ENCODE data around the gene ZNF709. TPM values are rescaled to one million over a fixed set of nuclear protein-coding genes. Genes with fewer than 3 reads are reported as not detected.

ZNF709 gene
- total RNA-seq = 20.2 TPM

DNA sequence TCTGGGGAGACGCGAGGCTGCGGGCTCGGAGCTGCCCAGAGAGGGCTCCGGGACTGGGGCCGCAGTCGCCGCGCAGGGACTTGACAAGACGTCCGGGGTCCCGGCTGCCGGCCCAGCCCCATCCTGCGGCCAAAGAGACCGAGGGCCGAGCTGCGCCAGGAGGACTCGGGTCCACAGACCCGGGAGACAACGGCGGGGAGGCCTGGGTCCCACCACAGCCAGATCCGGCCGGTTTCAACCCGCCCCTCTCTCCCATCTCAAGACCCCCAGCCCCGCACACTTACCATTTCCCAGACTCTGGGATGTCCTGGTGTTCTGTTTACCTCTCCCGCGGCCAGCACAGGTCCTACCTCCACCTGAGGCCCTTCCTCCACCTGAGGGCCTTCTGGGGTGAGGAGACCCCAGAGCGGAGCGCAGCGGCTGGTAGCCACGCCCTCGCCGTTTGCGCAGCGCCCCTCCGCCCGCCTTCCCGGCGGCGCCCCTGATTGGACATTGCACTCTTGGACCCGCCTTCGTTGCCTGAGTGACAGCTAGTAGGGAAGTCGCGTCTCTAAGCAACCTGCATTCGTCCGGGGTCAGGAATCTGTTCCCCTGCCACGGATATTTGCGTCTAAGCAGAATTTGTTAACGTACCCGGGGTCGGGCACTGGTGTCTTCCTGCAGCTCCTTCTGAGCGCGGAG, at the start of gene ZNF709:
TSS of gene ZNF709 (minus strand) at position 446 of the 681 bp plus-strand sequence. CDS start at position 287, 159 bp downstream.

GRCh38 chr19:12440541-12441316, 43.9 kb downstream of the ZNF709 start, which contains the start of gene ZNF443:
Gene ZNF443 (minus strand): TSS chr19:12441021. CDS start chr19:12440914, 107 bp downstream.

Other genes starting within 250 kb of the ZNF709 start
- gene ZNF44, start 189.9 kb downstream of the ZNF709 start, total RNA-seq = 28.1 TPM
- 10.9 TPM for gene ZNF563, start 151.2 kb downstream of the ZNF709 start, total RNA-seq
- gene ZNF442, start 119.1 kb downstream of the ZNF709 start, total RNA-seq = 13.2 TPM
- gene ZNF799, start 83.5 kb downstream of the ZNF709 start, total RNA-seq = 7.9 TPM
- 16.2 TPM for gene ZNF443, start 43.8 kb downstream of the ZNF709 start, total RNA-seq
- gene ZNF564, start 66.7 kb upstream of the ZNF709 start, total RNA-seq = 33.2 TPM
- 15.2 TPM for gene ZNF490, start 126.0 kb upstream of the ZNF709 start, total RNA-seq
- 47.4 TPM for gene ZNF791, start 126.1 kb upstream of the ZNF709 start, total RNA-seq
- gene MAN2B1, start 181.9 kb upstream of the ZNF709 start, total RNA-seq = 35.4 TPM
- gene WDR83, start 182.0 kb upstream of the ZNF709 start, total RNA-seq = 6.7 TPM
- 154 TPM for gene DHPS, start 197.1 kb upstream of the ZNF709 start, total RNA-seq
- not detected for gene GNG14, start 203.2 kb upstream of the ZNF709 start, total RNA-seq
- gene FBXW9, start 211.8 kb upstream of the ZNF709 start, total RNA-seq = 7.8 TPM
- 92.0 TPM for gene TNPO2, start 239.1 kb upstream of the ZNF709 start, total RNA-seq
- gene TRIR, start 249.9 kb upstream of the ZNF709 start, total RNA-seq = 144 TPM